CD4-positive, alpha-beta T cell (primary cell): ENCODE results near the gene RNF144A. TPM values are rescaled to one million over a fixed set of nuclear protein-coding genes. Genes with fewer than 3 reads are reported as not detected.

Experiments used
- ATAC-seq: fragments of 200-7000 bp; cut with Tn5 transposase; one replicate; pipeline ENCODE4 v1.10.0; 2022; ENCODE audit warnings: mild to moderate bottlenecking; ENCODE audit not compliant: poor library complexity
- CTCF ChIA-PET: fragments of 350-600 bp; sonication (Branson Sonifier 250); formaldehyde crosslinking; loops from one replicate; lab custom pipeline; 2021; ENCODE audit warnings: antibody characterized with exemption, inconsistent platforms; lab: Charles Lee
- POLR2A ChIA-PET: fragments of 350-600 bp; sonication (Branson Sonifier 250); formaldehyde crosslinking; loops from one replicate; lab custom pipeline; 2021; ENCODE audit warnings: antibody characterized with exemption, inconsistent platforms; lab: Charles Lee
- DNase-seq, 14 experiments: peaks; one replicate each; pipeline ENCODE4 v3.0.0-alpha.2; 2013 to 2020; ENCODE audit warnings: mixed read lengths in 2 of 14
- H3K27ac ChIP-seq, 2 donors: one replicate each; pipeline versions ENCODE4 v1.5.1 to v1.7.0; 2013; ENCODE audit warnings: low read length in 2 of 2, low read depth in 1 of 2, mild to moderate bottlenecking in 1 of 2
- H3K27me3 ChIP-seq, 2 experiments: 1 replicate in 1 of 2; 2 replicates in 1 of 2; pipeline versions ENCODE4 v1.6.1 to v1.7.0; 2013; ENCODE audit warnings: low read length in 2 of 2, control low read depth in 1 of 2, mild to moderate bottlenecking in 1 of 2, moderate library complexity in 1 of 2; ENCODE audit not compliant: insufficient read depth in 2 of 2, control insufficient read depth in 1 of 2
- H3K36me3 ChIP-seq: one replicate; pipeline ENCODE4 v1.6.1; 2013; ENCODE audit warnings: low read length, control low read depth; ENCODE audit not compliant: insufficient read depth
- H3K4me1 ChIP-seq: one replicate; pipeline ENCODE4 v1.6.1; 2013; ENCODE audit warnings: low read length, control low read depth; ENCODE audit not compliant: insufficient read depth
- H3K4me3 ChIP-seq: one replicate; pipeline ENCODE4 v1.5.1; 2013; ENCODE audit warnings: mild to moderate bottlenecking, low read length, moderate library complexity
- H3K9me3 ChIP-seq, 2 experiments: 1 replicate in 1 of 2; 2 replicates in 1 of 2; pipeline versions ENCODE4 v1.6.1 to v1.7.0; 2013; ENCODE audit warnings: low read length in 2 of 2, mild to moderate bottlenecking in 2 of 2, control low read depth in 1 of 2, moderate library complexity in 1 of 2; ENCODE audit not compliant: control insufficient read depth in 1 of 2, insufficient read depth in 1 of 2
- H3K27ac Mint-ChIP-seq: one replicate; pipeline ENCODE4 v1.8.0; 2020; ENCODE audit warnings: mixed read lengths
- H3K27me3 Mint-ChIP-seq: one replicate; pipeline ENCODE4 v1.8.0; 2021; ENCODE audit warnings: mixed read lengths
- H3K36me3 Mint-ChIP-seq: one replicate; pipeline ENCODE4 v1.8.0; 2021; ENCODE audit warnings: low read depth, mixed read lengths
- H3K4me1 Mint-ChIP-seq: one replicate; pipeline ENCODE4 v1.8.0; 2021; ENCODE audit warnings: low read depth, mixed read lengths
- H3K4me3 Mint-ChIP-seq: one replicate; pipeline ENCODE4 v1.8.0; 2020; ENCODE audit warnings: mild to moderate bottlenecking, mixed read lengths
- H3K9me3 Mint-ChIP-seq: one replicate; pipeline ENCODE4 v1.8.0; 2020; ENCODE audit warnings: mixed read lengths
- CTCF ChIP-seq: fragments of 200-600 bp; IDR thresholded peaks from one replicate; pipeline ENCODE4 v1.8.0; 2022; ENCODE audit warnings: antibody characterized with exemption, mild to moderate bottlenecking
- intact Hi-C, 2 experiments: fragments of 100-400 bp; cut with DNase I in 1 of 2; cut with micrococcal nuclease in 1 of 2; formaldehyde crosslinking; loops; one replicate each; pipeline versions ENCODE4 v1.15.1 to v1.9.0; 2023 to 2025; cut with DNase I, micrococcal nuclease
- total RNA-seq, 174 experiments: library from RNA in 2 of 174; stranded (reverse) in 2 of 174; gene quantifications; one replicate each; pipeline ENCODE4 v1.2.3 and lab custom pipeline; 2021 to 2026

Gene RNF144A
- total RNA-seq, 2 experiments from 2014 or later, result 39.0 to 40.1 TPM

- no peaks in the 10 kb centered on the region for H3K9me3 Mint-ChIP-seq
- ATAC-seq (no peak), DNase-seq (no peak)
- no peaks in the 10 kb centered on the region for H3K27me3 ChIP-seq
- peaks cover 11% of the 10 kb centered on the region for H3K4me1 ChIP-seq
- H3K27ac ChIP-seq, result no peak overlapping the region
- H3K27me3 Mint-ChIP-seq, result no peaks in the 10 kb centered on the region
- ChIA-PET CTCF (no interaction called here), POLR2A (interaction anchor here (0.6 to 2.1 kb wide), 2 partner anchors 9 to 33 kb away, joined by 3 to 7 read pairs; no protein-coding TSS in a partner anchor)
- no peak for TF ChIP-seq CTCF
- no peaks in the 10 kb centered on the region for H3K9me3 ChIP-seq
- intact Hi-C loops, result no loop called here
- H3K36me3 Mint-ChIP-seq, result peaks cover 46% of the 10 kb centered on the region
- peaks cover 5% of the 10 kb centered on the region for H3K36me3 ChIP-seq
- H3K4me3 ChIP-seq, result no peak overlapping the region
- H3K4me1 Mint-ChIP-seq, result peaks cover 41% of the 10 kb centered on the region
- no peak overlapping the region for H3K4me3 Mint-ChIP-seq
- H3K27ac Mint-ChIP-seq, result no peak overlapping the region
These were observed 131.6 kb downstream of the RNF144A start for GRCh38 chr2:7048762-7049294.

DNA sequence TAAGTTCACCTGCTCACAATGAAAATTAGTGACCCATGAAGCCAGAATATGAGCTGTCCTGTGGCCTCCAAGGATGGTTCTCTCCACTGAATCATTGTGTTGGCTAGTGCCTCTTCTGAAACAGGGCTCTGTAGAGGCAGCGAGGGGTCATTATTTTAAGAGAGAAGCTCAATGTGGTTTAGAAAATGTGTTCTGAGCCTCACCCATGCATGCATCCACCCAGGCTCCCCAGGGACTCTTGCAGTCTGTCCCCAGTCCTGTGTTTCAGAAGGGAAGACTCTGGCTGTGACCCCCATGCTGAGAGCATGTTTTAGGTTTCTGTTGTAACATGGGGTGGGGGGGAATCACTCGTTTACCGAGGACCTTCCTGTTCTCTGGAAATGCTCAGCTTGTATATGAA, 135.2 kb downstream of the RNF144A start:
- no peak overlapping the region for H3K27ac ChIP-seq
- intact Hi-C loops, result no loop called here
- CTCF ChIA-PET, result no interaction called here
- H3K27me3 ChIP-seq, result no peaks in the 10 kb centered on the region
- H3K9me3 Mint-ChIP-seq, result no peaks in the 10 kb centered on the region
- peaks cover 12% of the 10 kb centered on the region for H3K4me1 ChIP-seq
- H3K4me3 Mint-ChIP-seq, result no peak overlapping the region
- peaks cover 15% of the 10 kb centered on the region for H3K36me3 Mint-ChIP-seq
- DNase-seq, result no peak
- H3K36me3 ChIP-seq, result no peaks in the 10 kb centered on the region
- no peaks in the 10 kb centered on the region for H3K27me3 Mint-ChIP-seq
- H3K4me3 ChIP-seq, result no peak overlapping the region
- POLR2A ChIA-PET, result no interaction called here
- no peak overlapping the region for H3K27ac Mint-ChIP-seq
- ATAC-seq, result no peak
- H3K9me3 ChIP-seq, result no peaks in the 10 kb centered on the region
- peaks cover 16% of the 10 kb centered on the region for H3K4me1 Mint-ChIP-seq
- TF ChIP-seq CTCF, result no peak

DNA sequence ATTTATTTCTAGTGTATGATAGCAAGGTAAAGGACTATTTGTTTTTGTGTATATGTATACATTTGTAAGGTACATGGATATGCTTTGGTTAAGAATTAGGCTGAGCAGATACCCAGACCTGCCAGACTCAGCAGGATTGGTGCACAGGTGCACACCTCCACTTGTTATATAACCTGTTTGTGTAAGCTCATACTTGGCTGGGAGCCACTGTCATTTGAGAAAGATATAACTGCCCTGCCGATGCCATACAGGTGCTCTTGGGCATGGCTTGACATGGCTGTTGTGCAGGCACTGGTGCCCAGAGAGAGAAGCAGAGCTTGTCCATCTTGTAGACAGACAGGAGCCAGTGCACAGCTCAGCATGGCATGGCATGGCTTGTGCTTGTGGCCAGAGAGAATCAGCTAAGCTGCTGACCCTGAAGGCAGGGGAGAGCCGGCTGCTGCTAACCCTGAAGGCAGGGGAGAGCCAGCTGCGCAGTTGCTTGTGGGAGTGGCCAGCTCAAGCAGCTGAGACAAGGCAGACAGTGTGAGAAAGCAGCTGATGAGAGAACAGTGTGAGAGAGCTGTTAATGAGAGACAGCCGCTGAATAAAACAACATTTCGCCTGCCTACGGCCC, 136.5 kb downstream of the RNF144A start:
- no peak overlapping the region for H3K4me3 ChIP-seq
- H3K4me3 Mint-ChIP-seq, result no peak overlapping the region
- H3K36me3 ChIP-seq, result no peaks in the 10 kb centered on the region
- H3K27me3 Mint-ChIP-seq, result no peaks in the 10 kb centered on the region
- DNase-seq (no peak), ATAC-seq (no peak)
- H3K9me3 ChIP-seq, result no peaks in the 10 kb centered on the region
- POLR2A ChIA-PET, result interaction anchor here (2.1 kb wide), 1 partner anchor 9 kb away, joined by 8 read pairs; no protein-coding TSS in a partner anchor
- CTCF ChIA-PET, result no interaction called here
- H3K9me3 Mint-ChIP-seq, result no peaks in the 10 kb centered on the region
- intact Hi-C loops, result no loop called here
- TF ChIP-seq CTCF, result no peak
- H3K27ac ChIP-seq, result no peak overlapping the region
- no peak overlapping the region for H3K27ac Mint-ChIP-seq
- H3K27me3 ChIP-seq, result no peaks in the 10 kb centered on the region
- peaks cover 18% of the 10 kb centered on the region for H3K4me1 ChIP-seq
- peaks cover 7% of the 10 kb centered on the region for H3K4me1 Mint-ChIP-seq
- peaks cover 4% of the 10 kb centered on the region for H3K36me3 Mint-ChIP-seq
